K562 (cell line): ENCODE results near the gene RINT1. TPM values are rescaled to one million over a fixed set of nuclear protein-coding genes. Genes with fewer than 3 reads are reported as not detected.

Source experiments
- ARID3B ChIP-seq: fragments of 250-450 bp; sonication (Bioruptor Pico); IDR thresholded peaks from 2 replicates; pipeline ENCODE4 v1.4.0; 2020; ENCODE audit warnings: borderline replicate concordance
- ARID4B ChIP-seq: sonication (generic); formaldehyde crosslinking; IDR thresholded peaks from 2 replicates; pipeline ENCODE4 v1.8.0; 2022; ENCODE audit warnings: mild to moderate bottlenecking, missing genetic modification reagents
- DMBX1 ChIP-seq: fragments of 250-450 bp; sonication (Bioruptor Pico); IDR thresholded peaks from 2 replicates; pipeline ENCODE4 v1.8.0; 2022; ENCODE audit warnings: inconsistent platforms, mild to moderate bottlenecking, moderate library complexity, borderline replicate concordance
- EZH2 ChIP-seq: IDR thresholded peaks from 2 replicates; pipeline ENCODE4 v1.6.1; 2012; ENCODE audit warnings: low read depth, mild to moderate bottlenecking, inconsistent platforms, low read length, borderline replicate concordance
- RFX5 ChIP-seq: IDR thresholded peaks from 2 replicates; pipeline ENCODE4 v1.6.1; 2011; ENCODE audit warnings: low read depth, mild to moderate bottlenecking, improper control_type of control experiment, low read length
- RNF219 ChIP-seq: fragments of 250-450 bp; sonication (Bioruptor Pico); IDR thresholded peaks from 2 replicates; pipeline ENCODE4 v1.5.0; 2022; ENCODE audit warnings: mild to moderate bottlenecking
- SMARCB1 ChIP-seq: IDR thresholded peaks from 2 replicates; pipeline ENCODE4 v1.6.1; 2011; ENCODE audit warnings: improper control_type of control experiment, low read depth; ENCODE audit not compliant: insufficient read length
- TAF9B ChIP-seq: fragments of 450-650 bp; IDR thresholded peaks from 2 replicates; pipeline ENCODE4 v1.6.1; 2018; ENCODE audit warnings: mild to moderate bottlenecking; ENCODE audit not compliant: partially characterized antibody
- ZBTB1 ChIP-seq: sonication (generic); formaldehyde crosslinking; IDR thresholded peaks from 2 replicates; pipeline ENCODE4 v1.8.1; 2023; ENCODE audit warnings: missing genetic modification reagents, low read depth, mild to moderate bottlenecking, borderline replicate concordance
- ZMIZ1 ChIP-seq, 2 experiments: fragments of 150-350 bp in 1 of 2; IDR thresholded peaks; 2 replicates each; pipeline ENCODE4 v1.6.1; 2012 to 2016; ENCODE audit warnings: low read depth in 2 of 2, low read length in 2 of 2, mild to moderate bottlenecking in 1 of 2, moderate library complexity in 1 of 2
- ZNF511 ChIP-seq: sonication (generic); formaldehyde crosslinking; IDR thresholded peaks from 2 replicates; pipeline ENCODE4 v1.8.0; 2022; ENCODE audit warnings: mild to moderate bottlenecking, missing genetic modification reagents
- polyA plus RNA-seq, 8 experiments: library from polyadenylated mRNA; depleted of rRNA in 4 of 8; stranded (reverse) in 5 of 8; unstranded in 3 of 8; fragments of >200 nt; fragmentation: Nextera tagmentation in 2 of 8; fragmentation: Illumina TruSeq in 1 of 8; extraction: Ambion mirVana in 2 of 8; extraction: Trizol in 1 of 8; gene quantifications; 2 replicates each; pipeline versions ENCODE4 v1.2.1 to v1.2.3, GENCODE V29; 2011 to 2014; ENCODE audit warnings: inconsistent platforms in 1 of 8, missing spikeins in 1 of 8
- total RNA-seq, 7 experiments: library from RNA; depleted of rRNA in 6 of 7; stranded (reverse); fragments of >200 nt in 6 of 7; fragmentation: Illumina TruSeq in 2 of 7; extraction: Trizol in 2 of 7; gene quantifications; 2 replicates each; pipeline versions ENCODE4 v1.2.1 to v1.2.3, GENCODE V29; 2011 to 2021; ENCODE audit warnings: low replicate concordance in 1 of 7

The RINT1 gene
- total and polyA plus RNA-seq, 9 of the 15 experiments (the other 6 are each of a cell fraction or from before 2014, with no cell fraction given), result 21.3 to 74.3 (median 27.4) TPM

GRCh38 chr7:105531792-105532671 lies at the start of gene RINT1 (continued):
- peak; percentile 50 to 85; a peak in 2 of 4 replicates for TF ChIP-seq ZMIZ1 (IDR thresholded peaks at IDR 0.05; ENCODE audit: low read depth in 2 of 2, low read length in 2 of 2)
- TF ChIP-seq ARID4B (CRISPR knock-in tag), result peak; percentile 97
- no peak for TF ChIP-seq EZH2
- peak; percentile 95 for TF ChIP-seq ZNF511
- TF ChIP-seq DMBX1 (CRISPR knock-in tag), result peak; percentile 26; the same call in 1 of the 2 replicates
- no peak for TF ChIP-seq RFX5
- no peak for TF ChIP-seq SMARCB1
- peak; percentile 78; the same call in 1 of the 2 replicates for TF ChIP-seq ZBTB1 (CRISPR knock-in tag)
- peak; percentile 82; the same call in 1 of the 2 replicates for TF ChIP-seq ARID3B (CRISPR knock-in tag)
- TF ChIP-seq TAF9B, result peak; percentile 98
- TF ChIP-seq RNF219 (CRISPR knock-in tag), result no peak
